Measurements from ENCODE around the gene FSTL3.

FSTL3 gene

DNA sequence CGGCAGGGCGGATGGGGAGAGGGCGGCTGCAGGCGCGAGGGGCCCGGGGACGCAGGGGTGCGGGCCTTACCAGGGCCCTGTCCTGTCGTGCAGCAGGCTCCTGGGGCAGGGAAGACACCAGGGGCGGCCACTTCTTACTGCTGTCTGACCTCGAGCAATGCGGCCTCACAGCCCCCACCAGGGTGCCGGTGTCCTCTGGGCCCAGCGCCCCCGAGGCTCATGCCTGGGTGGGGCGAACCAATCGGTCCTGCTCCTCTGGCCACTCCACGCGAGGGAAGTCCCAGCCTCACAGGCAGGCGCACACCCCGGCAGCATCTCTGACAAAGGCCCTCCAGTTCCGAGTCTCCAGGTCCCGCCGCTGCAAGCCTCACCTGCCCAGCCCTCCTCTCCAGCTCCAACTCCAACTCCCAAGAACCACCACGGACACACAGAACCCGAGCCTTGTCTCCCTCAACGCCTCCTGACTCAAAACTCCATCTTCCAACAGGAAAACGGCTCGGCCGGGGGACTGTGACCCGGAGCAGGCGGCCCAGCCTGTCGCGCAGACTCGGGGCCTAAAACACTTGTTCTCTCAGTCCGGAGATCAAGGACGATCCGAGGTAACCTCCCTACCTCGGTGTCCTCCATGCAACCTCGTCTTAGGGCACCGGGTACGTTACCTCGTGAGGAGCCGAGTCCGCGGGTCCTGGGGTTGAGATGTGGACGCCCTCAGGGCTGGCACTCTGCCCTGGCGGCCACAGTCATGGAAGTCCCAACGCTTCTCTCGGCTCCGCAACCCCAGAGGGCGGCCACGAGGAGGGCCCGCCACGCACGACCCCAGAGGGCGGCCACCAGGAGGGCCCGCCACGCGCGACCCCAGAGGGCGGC lies 30.0 kb upstream of the FSTL3 start:
- DNase-seq (ENCODE audit: low read depth) = no peak

DNA sequence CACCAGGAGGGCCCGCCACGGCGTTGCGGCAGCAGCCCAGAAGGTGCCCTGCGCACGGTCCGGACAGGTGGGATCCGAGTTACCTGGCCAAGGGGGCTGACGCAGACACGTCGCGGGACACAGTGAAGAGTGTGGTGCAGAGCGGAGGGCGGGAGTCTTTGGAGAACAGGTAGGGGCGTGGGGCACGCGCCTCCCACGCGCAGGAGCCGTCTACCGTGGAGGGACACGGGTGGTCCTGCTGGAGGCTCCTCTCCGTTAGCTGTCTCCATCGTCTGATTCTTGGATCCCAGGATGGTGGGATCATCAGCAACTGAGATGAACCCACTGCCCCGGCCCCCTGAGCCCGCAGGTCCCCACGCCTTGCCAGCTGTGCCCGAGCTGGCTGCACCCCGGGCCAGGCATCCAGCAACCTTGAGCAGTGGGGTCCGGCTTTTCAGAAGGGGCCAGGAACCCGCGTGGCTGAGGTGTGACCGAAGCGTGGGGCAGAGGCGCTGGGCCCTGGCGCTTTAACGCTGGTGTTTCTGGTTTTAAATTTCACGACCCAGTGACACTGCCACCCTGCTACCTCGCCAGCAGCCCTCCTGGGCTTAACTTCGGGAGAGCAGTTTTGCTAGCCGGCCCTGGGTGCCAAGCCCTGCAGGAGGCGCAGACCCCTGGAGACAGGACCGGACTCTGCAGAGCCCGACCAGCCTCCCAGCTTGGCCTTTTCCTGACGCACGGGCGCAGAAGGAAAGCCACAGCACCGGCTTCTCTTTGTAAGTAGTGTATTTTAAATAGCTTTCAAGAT lies 29.2 kb upstream of the FSTL3 start:
- DNase-seq (ENCODE audit: low read depth) = no peak

DNA sequence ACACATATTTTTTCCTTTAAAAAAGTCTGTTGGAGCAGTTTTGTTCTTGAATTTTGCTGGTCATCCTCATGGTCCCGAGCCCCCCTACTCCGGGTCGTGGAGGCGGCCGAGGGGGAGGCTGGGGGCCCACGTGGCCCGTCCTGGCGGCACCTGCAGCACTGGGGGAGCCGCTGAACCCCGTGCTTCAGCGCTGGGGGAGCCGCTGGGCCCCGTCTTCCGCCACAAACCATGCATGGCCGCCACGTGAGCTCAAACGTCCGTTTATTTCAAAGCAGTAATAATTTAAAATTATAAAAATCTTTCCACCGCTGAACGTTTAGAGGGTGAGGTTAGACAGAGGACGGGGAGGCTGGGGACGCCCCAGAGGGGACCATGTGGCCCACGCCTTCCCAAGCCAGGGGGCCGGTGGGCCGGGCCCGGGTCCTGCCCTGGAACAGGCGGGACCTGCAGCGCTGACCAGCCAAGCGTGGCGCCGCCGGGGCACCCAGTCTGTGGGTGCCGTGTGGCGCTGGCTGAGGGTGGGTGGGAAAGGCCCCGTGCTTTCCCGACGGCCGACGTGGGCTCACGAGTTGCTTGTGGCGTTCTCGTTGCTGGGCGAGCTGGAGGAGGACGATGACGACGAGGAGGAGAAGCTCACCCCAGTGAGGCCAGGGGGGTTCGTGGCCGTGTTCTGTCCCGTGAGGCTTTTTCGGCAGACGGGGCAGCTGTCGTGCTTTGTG lies 28.5 kb upstream of the FSTL3 start:
- no peak for DNase-seq (ENCODE audit: low read depth)

DNA sequence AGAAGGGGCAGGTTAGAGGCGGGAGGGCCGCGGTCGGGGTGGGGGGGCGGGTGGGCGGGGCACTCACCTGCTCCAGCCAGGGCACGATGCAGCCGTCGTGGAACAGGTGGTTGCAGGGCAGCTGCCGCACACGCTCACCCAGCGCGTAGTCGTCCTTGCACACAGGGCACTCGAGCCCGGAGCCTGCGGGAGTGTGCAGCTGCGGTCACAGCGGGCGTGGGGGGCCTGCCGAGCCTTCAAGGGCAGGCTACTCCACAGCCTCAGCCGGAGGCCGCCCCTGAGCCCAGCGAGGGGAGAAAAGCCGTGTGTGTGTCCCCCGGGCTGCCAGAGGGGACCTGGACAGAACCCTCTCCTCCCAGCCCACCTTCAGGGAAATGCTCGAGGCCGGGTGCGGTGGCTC lies 27.9 kb upstream of the FSTL3 start:
- no peak for DNase-seq (ENCODE audit: low read depth)

GRCh38 chr19:648904-649801 lies 27.0 kb upstream of the FSTL3 start:
- DNase-seq (ENCODE audit: low read depth) = no peak

GRCh38 chr19:650121-650520 lies 26.1 kb upstream of the FSTL3 start:
- DNase-seq (ENCODE audit: low read depth) = no peak

DNA sequence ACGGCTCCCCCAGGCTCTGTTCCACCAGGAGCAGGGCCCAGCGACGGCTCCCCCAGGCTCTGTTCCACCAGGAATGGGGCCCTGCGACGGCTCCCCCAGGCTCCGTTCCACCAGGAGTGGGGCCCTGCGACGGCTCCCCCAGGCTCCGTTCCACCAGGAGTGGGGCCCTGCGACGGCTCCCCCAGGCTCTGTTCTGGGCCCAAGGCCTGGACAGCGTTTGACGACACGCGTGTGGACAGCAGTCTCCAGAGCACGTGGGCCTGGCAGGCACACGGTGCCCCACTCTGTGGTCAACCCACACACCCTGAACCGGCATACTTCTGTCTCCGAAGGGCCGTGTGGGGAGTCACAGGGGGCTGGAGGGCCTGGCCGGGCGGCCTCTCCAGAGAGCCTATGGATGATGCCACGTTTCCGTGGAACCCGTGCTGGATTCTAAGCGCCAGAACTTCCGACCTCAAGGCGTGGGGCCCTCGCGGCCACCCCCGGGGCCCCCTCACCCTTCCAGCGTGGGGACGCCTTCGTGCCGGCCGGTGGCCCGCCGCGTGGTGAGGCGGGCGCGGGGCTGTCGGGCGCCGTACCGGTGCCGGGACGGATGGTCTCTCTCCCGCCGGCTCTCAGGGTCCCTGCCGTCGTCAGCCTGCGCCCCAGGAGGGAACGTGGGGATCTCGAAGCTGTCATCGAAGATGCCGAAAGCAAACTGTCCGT lies 24.9 kb upstream of the FSTL3 start:
- no peak for DNase-seq (ENCODE audit: low read depth)

GRCh38 chr19:651991-652390 lies 24.2 kb upstream of the FSTL3 start:
- DNase-seq (ENCODE audit: low read depth) = no peak

DNA sequence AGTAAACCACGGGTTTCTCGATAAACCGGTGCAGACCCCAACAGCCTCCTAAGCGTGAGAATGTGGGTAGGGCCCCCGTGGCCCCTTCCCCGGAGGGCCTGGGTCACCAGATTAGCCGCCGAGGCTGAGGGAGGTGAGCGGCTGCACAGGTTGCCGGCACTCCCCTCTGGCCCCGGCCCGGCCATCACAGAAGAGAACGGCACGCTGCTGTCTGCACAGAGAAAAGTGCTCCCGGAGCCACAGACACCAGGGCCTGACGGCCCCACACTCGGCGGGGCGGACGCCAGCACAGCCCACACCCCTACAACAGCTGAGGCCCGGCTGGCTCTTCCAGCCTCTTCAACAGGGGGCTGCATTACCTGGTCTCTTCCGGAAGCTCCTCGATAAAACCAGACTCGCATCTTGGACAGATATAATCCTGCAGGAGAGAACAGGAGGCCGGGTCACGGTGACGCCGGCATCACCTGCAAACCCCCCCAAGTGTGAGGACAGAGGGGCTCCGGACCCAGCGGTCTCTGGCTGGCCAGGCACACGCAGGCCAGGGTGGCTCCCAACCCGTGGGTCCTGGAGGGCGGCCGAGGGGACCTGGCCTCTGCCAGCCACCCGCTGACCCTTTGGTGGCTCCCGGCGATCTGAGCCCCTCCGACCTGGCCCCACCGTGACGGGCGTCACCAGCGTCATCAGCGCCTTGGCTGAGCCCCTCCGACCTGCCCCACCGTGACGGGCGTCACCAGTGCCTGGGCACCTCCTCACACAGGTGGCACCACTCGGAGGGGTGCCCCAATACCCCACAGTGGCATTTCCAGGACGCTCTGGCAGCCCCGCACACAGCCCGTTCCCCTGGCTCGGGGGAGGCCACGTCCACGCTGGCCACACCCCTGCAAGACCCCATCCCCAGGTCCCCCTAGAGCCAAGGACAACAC lies 23.5 kb upstream of the FSTL3 start:
- DNase-seq (ENCODE audit: low read depth) = no peak

DNA sequence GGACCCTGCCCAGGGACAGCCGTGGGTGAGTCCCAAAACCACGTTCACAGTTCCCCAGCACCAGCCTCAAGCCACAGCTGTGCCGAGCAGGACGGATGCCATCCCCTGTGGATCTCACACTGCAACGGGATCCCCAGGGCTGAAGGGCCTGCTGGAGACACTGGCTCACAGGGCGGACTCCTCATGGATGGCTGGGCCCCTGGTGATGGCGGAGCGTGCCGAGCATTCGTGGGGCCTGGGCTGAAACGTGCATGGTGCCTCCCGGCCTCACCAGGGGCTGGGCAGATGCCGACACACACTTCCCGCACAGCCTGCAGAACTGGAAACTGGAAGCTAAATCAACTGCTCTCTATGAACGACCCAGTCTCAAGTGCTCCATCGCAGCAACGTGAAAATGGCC lies 22.8 kb upstream of the FSTL3 start:
- no peak for DNase-seq (ENCODE audit: low read depth)

- no peak for DNase-seq (ENCODE audit: low read depth)
Measured at GRCh38 chr19:655691-656090, 20.5 kb upstream of the FSTL3 start.

DNA sequence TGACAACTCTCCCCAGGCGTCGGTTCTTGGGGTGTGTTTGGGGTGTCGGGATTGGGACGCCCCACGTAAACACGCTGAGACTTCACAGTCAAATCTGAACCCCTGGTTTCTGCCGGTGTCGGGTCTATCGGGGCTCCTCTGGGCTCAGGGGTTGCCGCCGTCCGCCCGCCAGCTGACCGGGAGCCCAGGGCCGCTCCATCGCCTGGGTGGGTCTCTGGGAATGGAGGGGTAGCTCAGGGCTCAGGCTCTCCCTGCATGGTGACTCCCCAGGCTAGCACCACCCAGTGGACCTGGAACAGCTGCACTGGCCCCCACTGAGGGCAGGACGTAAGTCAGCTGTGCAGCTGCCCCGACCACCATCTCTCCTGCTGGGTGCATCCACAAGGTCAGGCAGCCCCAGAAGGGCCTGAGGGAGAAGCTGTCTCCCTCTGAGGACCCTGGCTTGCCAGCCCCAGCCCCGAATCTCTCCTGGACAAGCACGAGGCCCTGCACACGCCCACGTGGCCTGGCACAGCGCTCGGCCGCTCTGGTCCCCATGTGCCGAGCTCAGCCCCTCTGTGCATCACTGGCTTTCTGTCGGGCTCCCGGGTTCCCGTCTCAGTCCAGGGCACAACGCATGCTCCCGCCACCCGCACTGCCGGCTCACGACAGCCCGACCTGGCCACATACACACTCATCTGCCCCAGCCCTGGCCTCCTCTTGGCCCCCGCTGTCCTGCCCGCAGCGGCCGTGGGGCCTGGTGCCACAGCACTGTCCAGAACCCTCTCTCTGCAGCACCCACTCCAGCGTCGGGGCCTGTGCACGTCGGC lies 19.2 kb upstream of the FSTL3 start:
- no peak for DNase-seq (ENCODE audit: low read depth)

DNA sequence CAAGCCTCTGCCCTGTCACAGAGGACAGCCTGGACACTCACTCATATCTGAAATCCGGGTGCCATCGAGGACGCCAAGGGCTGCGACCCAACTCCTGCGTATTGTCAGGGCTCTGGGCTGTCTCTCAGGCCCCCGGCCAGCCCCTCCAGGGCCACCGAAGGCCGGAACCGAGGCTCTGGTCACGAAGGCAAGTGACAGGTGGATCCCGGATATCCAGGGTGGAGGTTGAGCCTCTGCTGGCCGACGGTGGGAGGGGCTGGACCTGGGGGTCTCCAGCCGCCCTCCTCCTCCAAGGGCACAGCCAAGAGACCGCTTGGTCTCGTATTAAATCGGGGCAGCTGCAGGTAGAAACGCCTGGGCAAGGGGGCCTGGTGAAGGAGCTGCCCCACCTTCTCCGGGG lies 18.6 kb upstream of the FSTL3 start:
- DNase-seq (ENCODE audit: low read depth) = no peak

DNA sequence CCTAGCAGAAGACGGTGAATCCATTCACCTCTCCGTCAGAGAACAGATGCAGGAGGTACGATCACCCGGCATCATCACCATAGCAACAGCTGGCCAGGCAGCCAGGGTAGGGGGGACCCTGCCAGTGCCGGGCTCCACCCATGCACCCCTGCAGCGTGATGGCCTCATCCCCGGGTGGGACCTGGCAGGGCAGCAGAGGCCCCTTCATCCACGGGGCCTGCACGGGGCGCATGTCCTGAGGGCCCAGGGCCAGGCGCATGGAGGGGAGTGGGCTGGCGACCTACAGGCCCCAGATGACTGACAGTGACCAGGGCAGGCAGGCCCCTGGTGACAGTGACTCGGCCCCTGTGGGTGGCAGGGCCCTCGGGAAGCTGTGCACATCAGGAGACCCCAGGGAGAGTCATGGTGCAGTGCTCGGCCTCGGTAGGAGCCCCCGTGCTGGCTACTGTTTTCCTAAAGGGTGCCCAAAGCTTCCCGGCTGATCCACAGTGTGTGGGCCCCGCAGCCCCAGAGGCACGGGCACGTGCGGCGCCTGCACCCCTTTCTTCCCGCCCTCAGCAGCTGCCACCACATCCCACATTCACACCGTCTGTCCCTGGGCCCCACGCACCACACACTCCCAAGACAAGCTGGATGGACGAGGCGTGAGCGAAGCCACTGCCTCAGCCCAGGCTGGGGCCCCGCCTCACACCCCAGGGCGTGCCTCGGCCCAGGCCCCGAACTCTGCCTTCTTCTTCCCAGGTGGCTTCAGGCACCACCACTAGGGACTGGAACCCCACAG lies 17.9 kb upstream of the FSTL3 start:
- DNase-seq (ENCODE audit: low read depth) = no peak

DNA sequence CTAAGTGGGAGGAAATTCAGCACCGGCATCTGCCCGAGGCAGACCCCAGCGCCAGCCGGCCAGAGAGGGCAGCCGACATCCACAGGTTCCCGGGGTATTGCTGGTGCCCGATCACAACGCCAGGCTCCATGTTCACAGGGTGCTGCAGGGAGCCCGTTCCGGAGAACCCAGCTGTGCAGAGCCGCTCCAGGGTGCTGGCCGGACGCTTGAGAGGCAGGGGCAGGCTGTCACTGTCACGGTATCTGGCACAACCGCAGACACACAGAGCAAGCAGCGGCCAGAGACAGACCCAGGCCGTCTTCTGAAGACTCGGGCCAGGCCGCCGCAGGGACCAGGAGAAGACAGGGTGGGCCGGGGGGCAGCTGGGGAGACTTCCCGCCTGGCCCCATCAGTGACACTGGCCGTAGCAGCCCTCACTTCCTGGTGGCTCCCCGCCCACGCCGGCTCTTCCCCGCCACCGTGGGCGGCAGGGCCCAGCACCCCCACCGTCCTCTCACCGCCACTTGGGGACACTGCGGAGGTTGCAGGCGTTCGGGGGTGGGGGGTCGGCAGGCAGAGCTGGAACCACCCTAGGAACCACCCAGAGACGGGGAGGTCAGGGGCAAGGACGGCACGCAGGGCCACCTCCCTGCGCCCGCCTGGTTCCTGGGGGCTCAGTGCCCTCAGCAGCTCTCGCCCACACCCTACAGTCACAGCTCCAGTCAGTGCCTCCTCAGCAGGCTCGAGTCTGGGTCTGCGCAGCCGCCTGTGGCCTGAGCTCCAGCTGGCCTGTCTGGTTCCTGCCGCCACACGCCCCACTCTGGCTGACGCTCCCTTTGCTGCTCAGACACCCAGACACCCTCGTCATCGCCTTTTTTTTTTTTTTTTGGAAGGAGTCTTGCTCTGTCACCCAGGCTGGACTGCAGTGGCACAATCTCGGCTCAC lies 17.0 kb upstream of the FSTL3 start:
- DNase-seq (ENCODE audit: low read depth) = peak; percentile 72

GRCh38 chr19:660793-661426 lies 15.3 kb upstream of the FSTL3 start:
- no peak for DNase-seq (ENCODE audit: low read depth)

Data from T follicular helper cell (primary cell).